Measurements from ENCODE around the gene MCM9. TPM values are rescaled to one million over a fixed set of nuclear protein-coding genes. Genes with fewer than 3 reads are reported as not detected.

The MCM9 gene
- total RNA-seq, 2 donors from 2014 or later, result 9.9 to 33.9 TPM

- peaks cover 6% of the 10 kb centered on the region for H3K4me1 ChIP-seq
- TF ChIP-seq, protein P1, sequence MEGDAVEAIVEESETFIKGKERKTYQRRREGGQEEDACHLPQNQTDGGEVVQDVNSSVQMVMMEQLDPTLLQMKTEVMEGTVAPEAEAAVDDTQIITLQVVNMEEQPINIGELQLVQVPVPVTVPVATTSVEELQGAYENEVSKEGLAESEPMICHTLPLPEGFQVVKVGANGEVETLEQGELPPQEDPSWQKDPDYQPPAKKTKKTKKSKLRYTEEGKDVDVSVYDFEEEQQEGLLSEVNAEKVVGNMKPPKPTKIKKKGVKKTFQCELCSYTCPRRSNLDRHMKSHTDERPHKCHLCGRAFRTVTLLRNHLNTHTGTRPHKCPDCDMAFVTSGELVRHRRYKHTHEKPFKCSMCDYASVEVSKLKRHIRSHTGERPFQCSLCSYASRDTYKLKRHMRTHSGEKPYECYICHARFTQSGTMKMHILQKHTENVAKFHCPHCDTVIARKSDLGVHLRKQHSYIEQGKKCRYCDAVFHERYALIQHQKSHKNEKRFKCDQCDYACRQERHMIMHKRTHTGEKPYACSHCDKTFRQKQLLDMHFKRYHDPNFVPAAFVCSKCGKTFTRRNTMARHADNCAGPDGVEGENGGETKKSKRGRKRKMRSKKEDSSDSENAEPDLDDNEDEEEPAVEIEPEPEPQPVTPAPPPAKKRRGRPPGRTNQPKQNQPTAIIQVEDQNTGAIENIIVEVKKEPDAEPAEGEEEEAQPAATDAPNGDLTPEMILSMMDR (IDR thresholded peaks at IDR 0.05), result no peak
- TF ChIP-seq POLR2A (IDR thresholded peaks at IDR 0.05), result no peak
- H3K4me3 ChIP-seq, result no peak overlapping the region
- H3K9me3 ChIP-seq, result no peaks in the 10 kb centered on the region
- no peak for ATAC-seq
- DNase-seq, result no peak
- intact Hi-C loops (cut with DNase I), result no loop called here
- H3K36me3 ChIP-seq (replicated peaks in 1 of 2; ENCODE audit: insufficient read depth in 1 of 2, low read depth in 2 of 2), result no peaks in the 10 kb centered on the region
- WGBS, 2 donors, result 90 to 98% methylated on average over 3 of the region's 3 CpGs
- H3K27me3 ChIP-seq, result no peaks in the 10 kb centered on the region
- no peak overlapping the region for H3K27ac ChIP-seq
Measured at GRCh38 chr6:118785601-118786000, 149.4 kb downstream of the MCM9 start.

DNA sequence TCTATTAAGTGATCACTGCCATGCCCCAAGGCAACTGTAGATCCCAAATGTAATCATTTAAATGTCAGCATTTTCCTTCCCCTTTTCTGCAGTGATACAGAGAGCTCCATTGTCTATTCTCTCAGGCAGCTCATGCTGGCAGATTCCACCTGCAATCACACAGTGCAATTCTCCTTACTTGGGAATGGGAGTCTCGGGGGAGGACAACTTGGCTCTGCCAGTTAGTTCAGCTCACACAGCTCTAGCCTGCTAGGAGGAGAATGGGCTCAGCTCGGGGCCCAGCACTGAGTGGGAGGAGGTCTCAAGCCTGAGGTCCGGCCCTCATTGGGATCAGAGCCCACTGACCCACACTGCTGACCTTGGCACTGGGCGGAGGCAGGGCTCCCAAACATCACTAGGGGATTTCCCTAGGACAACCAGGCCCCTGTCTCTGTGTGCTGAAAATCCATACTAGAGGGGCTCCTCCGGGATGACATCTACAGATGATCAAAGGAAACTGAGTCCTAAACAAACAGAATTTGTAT is 150.3 kb downstream of the MCM9 start:
- Histone ChIP-seq H3K9me3 (no peaks in the 10 kb centered on the region), H3K4me3 (no peak overlapping the region), H3K4me1 (peaks cover 6% of the 10 kb centered on the region), H3K27me3 (no peaks in the 10 kb centered on the region), H3K36me3 (replicated peaks in 1 of 2; ENCODE audit: insufficient read depth in 1 of 2, low read depth in 2 of 2) (no peaks in the 10 kb centered on the region), H3K27ac (no peak overlapping the region)
- 49 to 58% methylated on average over 2 to 5 of the region's 5 CpGs for WGBS, 2 donors
- no peak for ATAC-seq
- DNase-seq, result no peak
- no peak for TF ChIP-seq POLR2A (IDR thresholded peaks at IDR 0.05)
- TF ChIP-seq, protein P1 (IDR thresholded peaks at IDR 0.05), result no peak
- intact Hi-C loops (cut with DNase I), result no loop called here

- Histone ChIP-seq H3K9me3 (no peaks in the 10 kb centered on the region), H3K4me3 (no peak overlapping the region), H3K4me1 (peaks cover 6% of the 10 kb centered on the region), H3K27me3 (no peaks in the 10 kb centered on the region), H3K27ac (no peak overlapping the region), H3K36me3 (replicated peaks in 1 of 2; ENCODE audit: insufficient read depth in 1 of 2, low read depth in 2 of 2) (no peaks in the 10 kb centered on the region)
- no peak for TF ChIP-seq POLR2A (IDR thresholded peaks at IDR 0.05)
- TF ChIP-seq, protein P1 (IDR thresholded peaks at IDR 0.05), result no peak
- WGBS, 2 donors, result 34 to 45% methylated on average over 5 of the region's 5 CpGs
- DNase-seq (no peak), ATAC-seq (no peak)
- intact Hi-C loops (cut with DNase I), result no loop called here
Measured at GRCh38 chr6:118783931-118784550, 150.9 kb downstream of the MCM9 start.

DNA sequence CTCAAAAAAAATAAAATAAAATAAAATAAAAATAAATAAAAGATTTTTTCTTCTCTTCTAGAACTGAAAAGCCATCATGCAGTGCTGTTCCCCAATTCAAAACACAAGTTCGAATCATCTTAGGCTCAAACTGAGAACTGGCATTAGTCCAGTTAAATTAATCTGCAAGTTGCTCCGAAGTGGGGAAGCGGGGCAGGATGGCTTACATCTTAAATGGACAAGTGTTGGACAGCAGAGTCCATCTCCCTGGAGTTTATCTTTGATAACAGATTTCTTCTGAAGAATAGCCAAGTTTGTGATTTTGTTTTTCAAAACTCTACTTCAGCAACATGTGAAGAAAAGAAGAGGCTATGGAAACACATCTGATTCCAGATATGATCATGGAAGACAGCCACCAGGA is 152.3 kb downstream of the MCM9 start:
- Histone ChIP-seq H3K9me3 (no peaks in the 10 kb centered on the region), H3K36me3 (replicated peaks in 1 of 2; ENCODE audit: insufficient read depth in 1 of 2, low read depth in 2 of 2) (no peaks in the 10 kb centered on the region), H3K27me3 (no peaks in the 10 kb centered on the region), H3K4me1 (peaks cover 6% of the 10 kb centered on the region), H3K4me3 (no peak overlapping the region), H3K27ac (no peak overlapping the region)
- TF ChIP-seq POLR2A (IDR thresholded peaks at IDR 0.05), result no peak
- TF ChIP-seq, protein P1 (IDR thresholded peaks at IDR 0.05), result no peak
- ATAC-seq (no peak), DNase-seq (no peak)
- intact Hi-C loops (cut with DNase I), result no loop called here
- 81 to 82% methylated on average over 3 of the region's 3 CpGs for WGBS, 2 donors

- 59 to 66% methylated on average over 2 of the region's 2 CpGs for WGBS, 2 donors
- intact Hi-C loops (cut with DNase I), result no loop called here
- H3K4me1 ChIP-seq, result peaks cover 6% of the 10 kb centered on the region
- no peak for TF ChIP-seq POLR2A (IDR thresholded peaks at IDR 0.05)
- TF ChIP-seq, protein P1 (IDR thresholded peaks at IDR 0.05), result no peak
- H3K27me3 ChIP-seq, result no peaks in the 10 kb centered on the region
- H3K9me3 ChIP-seq, result no peaks in the 10 kb centered on the region
- peak in 1 of 4 donors; percentile 9 for DNase-seq
- no peak for ATAC-seq
- H3K36me3 ChIP-seq (replicated peaks in 1 of 2; ENCODE audit: insufficient read depth in 1 of 2, low read depth in 2 of 2), result no peaks in the 10 kb centered on the region
- H3K4me3 ChIP-seq, result no peak overlapping the region
- H3K27ac ChIP-seq, result no peak overlapping the region
Measured at GRCh38 chr6:118781897-118782296, 153.1 kb downstream of the MCM9 start.

Data from body of pancreas (tissue), 4 donors.